Panc1 (cell line): ENCODE measurements around the gene FARS2. TPM values are rescaled to one million over a fixed set of nuclear protein-coding genes. Genes with fewer than 3 reads are reported as not detected.

Source experiments
- ATAC-seq: fragments of 200-7000 bp; cut with Tn5 transposase; 2 replicates; pipeline ENCODE4 v1.9.1; 2020; ENCODE audit warnings: mild to moderate bottlenecking, moderate library complexity
- BruUV-seq: library from RNA; stranded (reverse); fragments of 400-500 nt; replicated peaks from 2 replicates; lab custom pipeline; 2021; lab: Mats Ljungman, UMichigan
- CTCF ChIA-PET: fragments of 300-600 bp; sonication (Branson Sonifier 250); formaldehyde crosslinking; loops from one replicate; lab custom pipeline; 2022; ENCODE audit warnings: antibody characterized with exemption; lab: Charles Lee
- POLR2A ChIA-PET: fragments of 300-600 bp; sonication (Branson Sonifier 250); formaldehyde crosslinking; loops from one replicate; lab custom pipeline; 2022; ENCODE audit warnings: antibody characterized with exemption; lab: Charles Lee
- DNase-seq: peaks from one replicate; pipeline ENCODE4 v3.0.0-alpha.2; 2010; ENCODE audit warnings: low read depth, low spot score
- H3K27ac ChIP-seq: 2 replicates; pipeline ENCODE4 v1.5.1; 2011; ENCODE audit warnings: mild to moderate bottlenecking, low read length, inconsistent platforms
- H3K27me3 ChIP-seq: fragments of 200-500 bp; sonication (Bioruptor generic); 2 replicates; pipeline ENCODE4 v1.6.0; 2014; ENCODE audit warnings: low read length, inconsistent platforms; ENCODE audit not compliant: control insufficient read depth, insufficient read depth
- H3K36me3 ChIP-seq: fragments of 200-500 bp; sonication (Bioruptor generic); 2 replicates; pipeline ENCODE4 v1.5.1; 2014; ENCODE audit warnings: inconsistent platforms, mild to moderate bottlenecking, low read length, moderate library complexity; ENCODE audit not compliant: control insufficient read depth, insufficient read depth
- H3K4me1 ChIP-seq: 2 replicates; pipeline ENCODE4 v1.5.1; 2011; ENCODE audit warnings: inconsistent platforms, mild to moderate bottlenecking, low read length, moderate library complexity; ENCODE audit not compliant: control insufficient read depth, insufficient read depth
- H3K4me3 ChIP-seq, 2 experiments: 2 replicates each; pipeline ENCODE4 v1.5.1; 2011 to 2012; ENCODE audit warnings: low read depth in 2 of 2, low read length in 2 of 2, mild to moderate bottlenecking in 2 of 2, inconsistent platforms in 1 of 2, moderate library complexity in 1 of 2
- H3K9me3 ChIP-seq: fragments of 200-500 bp; sonication (Bioruptor generic); 2 replicates; pipeline ENCODE4 v1.5.1; 2014; ENCODE audit warnings: low read depth, mild to moderate bottlenecking, inconsistent platforms, low read length, moderate library complexity; ENCODE audit not compliant: control insufficient read depth, insufficient read depth
- CTCF ChIP-seq: fragments of 450-650 bp; IDR thresholded peaks from 2 replicates; pipeline ENCODE4 v1.5.1; 2017; ENCODE audit warnings: mild to moderate bottlenecking
- POLR2AphosphoS5 ChIP-seq: IDR thresholded peaks from 2 replicates; pipeline ENCODE4 v1.6.1; 2012; ENCODE audit warnings: mild to moderate bottlenecking, low read depth, low read length, moderate library complexity
- REST ChIP-seq, 2 experiments: IDR thresholded peaks; 2 replicates each; pipeline ENCODE4 v1.6.1; 2011 to 2012; ENCODE audit warnings: low read depth in 2 of 2, control low read depth in 1 of 2, low read length in 1 of 2, mild to moderate bottlenecking in 1 of 2, moderate library complexity in 1 of 2; ENCODE audit not compliant: insufficient read depth in 1 of 2
- SIN3A ChIP-seq: IDR thresholded peaks from 2 replicates; pipeline ENCODE4 v1.6.1; 2012; ENCODE audit warnings: low read depth, mild to moderate bottlenecking, low read length, moderate library complexity, borderline replicate concordance; ENCODE audit not compliant: insufficient read depth
- TCF7L2 ChIP-seq: IDR thresholded peaks from 2 replicates; pipeline ENCODE4 v1.6.1; 2011; ENCODE audit warnings: mild to moderate bottlenecking, low read depth, low read length, inconsistent platforms
- in situ Hi-C: cut with HindIII; loops from 2 replicates; pipeline ENCODE4 v1.10.0; 2016; ENCODE audit warnings: low sequenced_read_pairs, low pct_unique_long_range_greater_than_20kb
- intact Hi-C: fragments of 100-400 bp; cut with micrococcal nuclease; formaldehyde crosslinking; loops from one replicate; pipeline ENCODE4 v1.10.0; 2022; ENCODE audit not compliant: unreplicated experiment
- total RNA-seq: library from RNA; stranded (reverse); gene quantifications from one replicate; pipeline ENCODE4 v1.2.1, GENCODE V29; 2021; ENCODE audit not compliant: unreplicated experiment

Gene FARS2
- total RNA-seq, 1 experiment from 2014 or later = 12.8 TPM

- ChIA-PET CTCF (no interaction called here), POLR2A (no interaction called here)
- no peak overlapping the region for H3K4me3 ChIP-seq
- no peak overlapping the region for H3K27ac ChIP-seq
- ATAC-seq (no peak), DNase-seq (no peak)
- no peaks in the 10 kb centered on the region for H3K4me1 ChIP-seq
- intact Hi-C loops = no loop called here
- H3K36me3 ChIP-seq = no peaks in the 10 kb centered on the region
- no TSS peak for BruUV-seq
- no peaks in the 10 kb centered on the region for H3K27me3 ChIP-seq
- H3K9me3 ChIP-seq = no peaks in the 10 kb centered on the region
- in situ Hi-C loops = no loop called here
- TF ChIP-seq REST (IDR thresholded peaks at IDR 0.05; ENCODE audit: insufficient read depth in 1 of 2, low read depth in 2 of 2, low read length in 1 of 2) (no peak), POLR2AphosphoS5 (no peak), SIN3A (no peak), TCF7L2 (no peak), CTCF (no peak)
Observed at GRCh38 chr6:5235830-5236229, 25.5 kb upstream of the FARS2 start.

- no peaks in the 10 kb centered on the region for H3K27me3 ChIP-seq
- H3K9me3 ChIP-seq = no peaks in the 10 kb centered on the region
- H3K4me1 ChIP-seq = no peaks in the 10 kb centered on the region
- no peak overlapping the region for H3K4me3 ChIP-seq
- no peak for DNase-seq
- H3K36me3 ChIP-seq = no peaks in the 10 kb centered on the region
- no TSS peak for BruUV-seq
- no peak for ATAC-seq
- TF ChIP-seq SIN3A = no peak
- no peak for TF ChIP-seq TCF7L2
- TF ChIP-seq POLR2AphosphoS5 = no peak
- TF ChIP-seq CTCF = no peak
- no peak for TF ChIP-seq REST (IDR thresholded peaks at IDR 0.05; ENCODE audit: insufficient read depth in 1 of 2, low read depth in 2 of 2, low read length in 1 of 2)
- ChIA-PET POLR2A (no interaction called here), CTCF (no interaction called here)
- in situ Hi-C loops (no loop called here), intact Hi-C loops (no loop called here)
- no peak overlapping the region for H3K27ac ChIP-seq
Observed at GRCh38 chr6:5237805-5238204, 23.5 kb upstream of the FARS2 start.
